B cell (primary cell): ENCODE results near the gene HOXD4. TPM values are rescaled to one million over a fixed set of nuclear protein-coding genes. Genes with fewer than 3 reads are reported as not detected.

Source experiments
- ATAC-seq: fragments of 200-7000 bp; cut with Tn5 transposase; one replicate; pipeline ENCODE4 v1.10.0; 2021; ENCODE audit warnings: low read depth, mild to moderate bottlenecking, moderate number of reproducible peaks, moderate library complexity
- CTCF ChIA-PET: fragments of 350-600 bp; sonication (Branson Sonifier 250); formaldehyde crosslinking; loops from one replicate; lab custom pipeline; 2021; ENCODE audit warnings: antibody characterized with exemption, inconsistent platforms; lab: Charles Lee
- POLR2A ChIA-PET: fragments of 350-600 bp; sonication (Branson Sonifier 250); formaldehyde crosslinking; loops from one replicate; lab custom pipeline; 2021; ENCODE audit warnings: antibody characterized with exemption; lab: Charles Lee
- DNase-seq: peaks from one replicate; pipeline ENCODE4 v3.0.0; 2013
- H2AFZ ChIP-seq: 2 replicates; pipeline ENCODE4 v1.6.1; 2012; ENCODE audit warnings: mild to moderate bottlenecking, low read depth, low read length; ENCODE audit not compliant: insufficient read depth, poor library complexity, severe bottlenecking
- H3K27ac ChIP-seq, 2 donors: 1 replicate in 1 of 2; 2 replicates in 1 of 2; pipeline ENCODE4 v1.5.1; 2012 to 2013; ENCODE audit warnings: low read length in 2 of 2, mild to moderate bottlenecking in 2 of 2, moderate library complexity in 1 of 2
- H3K27me3 ChIP-seq, 4 experiments: fragments of 200-600 bp in 1 of 4; sonication (generic) in 1 of 4; replicated peaks in 1 of 4; 1 replicate in 2 of 4; 2 replicates in 2 of 4; pipeline versions ENCODE4 v1.6.1 to v1.7.0; 2013 to 2016; ENCODE audit warnings: low read length in 3 of 4, mild to moderate bottlenecking in 2 of 4, mixed read lengths in 1 of 4, moderate library complexity in 1 of 4; ENCODE audit not compliant: insufficient read depth in 4 of 4, control insufficient read depth in 3 of 4; ENCODE audit errors: control extremely low read depth in 1 of 4
- H3K36me3 ChIP-seq, 2 experiments: replicated peaks in 1 of 2; 1 replicate in 1 of 2; 2 replicates in 1 of 2; pipeline versions ENCODE4 v1.6.1 to v1.7.1; 2013; ENCODE audit warnings: low read length in 1 of 2; ENCODE audit not compliant: insufficient read depth in 2 of 2, control insufficient read depth in 1 of 2; ENCODE audit errors: control extremely low read depth in 1 of 2, extremely low read depth in 1 of 2
- H3K4me1 ChIP-seq, 2 donors: fragments of 200-600 bp in 1 of 2; sonication (generic) in 1 of 2; 1 replicate in 1 of 2; 2 replicates in 1 of 2; pipeline versions ENCODE4 v1.5.1 to v1.6.1; 2013 to 2017; ENCODE audit warnings: low read length in 2 of 2; ENCODE audit not compliant: control insufficient read depth in 2 of 2, insufficient read depth in 2 of 2
- H3K4me2 ChIP-seq: replicated peaks from 2 replicates; pipeline ENCODE3; 2012; ENCODE audit warnings: mild to moderate bottlenecking, low read depth, low read length; ENCODE audit not compliant: poor library complexity, severe bottlenecking
- H3K4me3 ChIP-seq, 5 experiments: fragments of 200-600 bp in 1 of 5; sonication (generic) in 1 of 5; 1 replicate in 3 of 5; 2 replicates in 2 of 5; pipeline versions ENCODE4 v1.5.1 to v1.7.0; 2011 to 2016; ENCODE audit warnings: low read length in 4 of 5, mild to moderate bottlenecking in 4 of 5, low read depth in 2 of 5, control low read depth in 1 of 5, moderate library complexity in 1 of 5; ENCODE audit not compliant: insufficient read depth in 1 of 5; ENCODE audit errors: control extremely low read depth in 1 of 5, extremely low read depth in 1 of 5
- H3K79me2 ChIP-seq: fragments of 200-600 bp; sonication (generic); one replicate; pipeline ENCODE4 v1.6.0; 2016; ENCODE audit warnings: low read length; ENCODE audit not compliant: control insufficient read depth, insufficient read depth
- H3K9ac ChIP-seq: fragments of 200-600 bp; sonication (generic); 2 replicates; pipeline ENCODE4 v1.6.1; 2017; ENCODE audit warnings: mild to moderate bottlenecking, low read length, moderate library complexity
- H3K9me3 ChIP-seq, 3 donors: one replicate each; pipeline versions ENCODE4 v1.6.1 to v1.7.1; 2013; ENCODE audit warnings: low read length in 2 of 3; ENCODE audit not compliant: control insufficient read depth in 2 of 3, insufficient read depth in 1 of 3; ENCODE audit errors: control extremely low read depth in 1 of 3
- H4K20me1 ChIP-seq: 2 replicates; pipeline ENCODE4 v1.6.0; 2012; ENCODE audit warnings: mild to moderate bottlenecking, low read length; ENCODE audit not compliant: insufficient read depth, control insufficient read depth, poor library complexity, severe bottlenecking
- H3K27ac Mint-ChIP-seq: one replicate; pipeline ENCODE4 v1.8.0; 2021; ENCODE audit warnings: mixed read lengths
- H3K27me3 Mint-ChIP-seq: one replicate; pipeline ENCODE4 v1.8.0; 2021; ENCODE audit warnings: mixed read lengths
- H3K4me1 Mint-ChIP-seq: one replicate; pipeline ENCODE4 v1.8.0; 2021; ENCODE audit warnings: mixed read lengths
- H3K4me3 Mint-ChIP-seq: one replicate; pipeline ENCODE4 v1.8.0; 2021; ENCODE audit warnings: mixed read lengths
- H3K9me3 Mint-ChIP-seq: one replicate; pipeline ENCODE4 v1.8.0; 2022; ENCODE audit warnings: mixed read lengths; ENCODE audit not compliant: insufficient read depth
- CTCF ChIP-seq: fragments of 200-600 bp; IDR thresholded peaks from one replicate; pipeline ENCODE4 v1.8.0; 2022; ENCODE audit warnings: antibody characterized with exemption, mild to moderate bottlenecking
- EZH2 ChIP-seq: IDR thresholded peaks from 2 replicates; pipeline ENCODE4 v1.6.1; 2012; ENCODE audit warnings: borderline replicate concordance, low read depth, mild to moderate bottlenecking, moderate library complexity, low read length; ENCODE audit not compliant: insufficient read depth, poor library complexity, severe bottlenecking
- WGBS: methylation state at CpG from one replicate; pipeline ENCODE4 v1.1.5; 2013; ENCODE audit warnings: missing lambda C conversion rate; ENCODE audit not compliant: insufficient coverage; 5-methylcytosine and 5-hydroxymethylcytosine counted together
- intact Hi-C: fragments of 100-400 bp; cut with micrococcal nuclease; formaldehyde crosslinking; loops from one replicate; pipeline ENCODE4 v1.10.0; 2022
- polyA plus RNA-seq: library from polyadenylated mRNA; depleted of rRNA; stranded (reverse); fragments of >200 nt; gene quantifications from 2 replicates; pipeline ENCODE4 v1.2.3, GENCODE V29; 2012
- total RNA-seq, 2 donors: library from RNA; stranded (reverse); fragments of 120-200 nt in 1 of 2; gene quantifications; 1 replicate in 1 of 2; 2 replicates in 1 of 2; pipeline versions ENCODE4 v1.2.3 to v1.2.4, GENCODE V29; 2013 to 2022

HOXD4 gene
- total and polyA plus RNA-seq, 2 donors (not counting 1 experiment from before 2014, with no cell fraction given) = not detected

- H3K4me3 Mint-ChIP-seq = no peak overlapping the region
- ATAC-seq (no peak), DNase-seq (no peak)
- no peaks in the 10 kb centered on the region for H4K20me1 ChIP-seq
- peak overlapping the region; percentile 58 for H3K4me2 ChIP-seq
- no peak overlapping the region for H3K27ac ChIP-seq
- TF ChIP-seq CTCF = no peak
- peak; percentile 16 for TF ChIP-seq EZH2
- H3K36me3 ChIP-seq = no peaks in the 10 kb centered on the region
- no peak overlapping the region for H2AFZ ChIP-seq
- ChIA-PET POLR2A (no interaction called here), CTCF (interaction anchor here (0.6 to 3.8 kb wide), 16 partner anchors 8 to 1545 kb away, joined by 3 to 26 read pairs (median 4); no protein-coding TSS in a partner anchor)
- H3K27ac Mint-ChIP-seq = no peak overlapping the region
- no peak overlapping the region for H3K9ac ChIP-seq
- intact Hi-C loops = loop anchor here (5.0 kb wide), 1 partner anchor 412 kb away; no protein-coding TSS in a partner anchor
- no peaks in the 10 kb centered on the region for H3K9me3 Mint-ChIP-seq
- H3K27me3 Mint-ChIP-seq = peaks cover 80% of the 10 kb centered on the region
- H3K4me1 ChIP-seq = peaks cover 19 to 40% of the 10 kb centered on the region in 2 donors
- peaks cover 0 to 33% (median 6%) of the 10 kb centered on the region in 3 donors for H3K9me3 ChIP-seq
- H3K4me1 Mint-ChIP-seq = peaks cover 27% of the 10 kb centered on the region
- no peaks in the 10 kb centered on the region for H3K79me2 ChIP-seq
- H3K4me3 ChIP-seq = peak overlapping the region in 1 of 5 experiments; percentile 32
- H3K27me3 ChIP-seq = peaks cover 0 to 90% (median 69%) of the 10 kb centered on the region in 4 experiments
- 17% methylated on average over 19 of the region's 41 CpGs for WGBS
These were observed 11.5 kb upstream of the HOXD4 start for GRCh38 chr2:176139661-176140512.
